Fibroblast of mammary gland (primary cell): ENCODE data around the gene MYH15.

Source experiments
- DNase-seq: peaks from one replicate; pipeline ENCODE4 v3.0.0-alpha.2; 2010; ENCODE audit warnings: low read depth
- H3K4me3 ChIP-seq: 2 replicates; pipeline ENCODE4 v1.5.1; 2011; ENCODE audit warnings: low read depth, mild to moderate bottlenecking, low read length, moderate library complexity; ENCODE audit not compliant: control insufficient read depth
- TF ChIP-seq, protein P1 (sequence below): conservative IDR thresholded peaks from 2 replicates; pipeline ENCODE4 v1.5.1; 2011; ENCODE audit warnings: low read depth, low read length, inconsistent platforms; ENCODE audit not compliant: control insufficient read depth, insufficient read depth

The MYH15 gene

DNA sequence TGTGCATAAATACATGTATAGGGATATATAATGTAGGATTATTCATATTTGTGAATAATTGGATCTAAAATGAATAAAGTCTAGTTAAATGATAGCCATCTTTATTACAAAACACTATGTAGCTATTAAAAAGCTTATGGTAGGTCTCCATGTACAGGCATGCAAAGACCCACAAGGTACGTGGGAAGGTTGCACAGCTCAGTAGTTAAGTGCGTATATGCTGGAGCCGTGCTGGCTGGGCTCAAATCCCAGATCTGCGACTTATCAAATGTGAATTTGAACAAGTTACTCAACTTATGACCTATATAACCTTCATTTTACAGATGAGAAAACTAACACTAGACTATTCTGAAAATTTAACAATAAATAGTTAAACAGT is 100.6 kb downstream of the MYH15 start:
- no peak overlapping the region for H3K4me3 ChIP-seq
- TF ChIP-seq, protein P1, sequence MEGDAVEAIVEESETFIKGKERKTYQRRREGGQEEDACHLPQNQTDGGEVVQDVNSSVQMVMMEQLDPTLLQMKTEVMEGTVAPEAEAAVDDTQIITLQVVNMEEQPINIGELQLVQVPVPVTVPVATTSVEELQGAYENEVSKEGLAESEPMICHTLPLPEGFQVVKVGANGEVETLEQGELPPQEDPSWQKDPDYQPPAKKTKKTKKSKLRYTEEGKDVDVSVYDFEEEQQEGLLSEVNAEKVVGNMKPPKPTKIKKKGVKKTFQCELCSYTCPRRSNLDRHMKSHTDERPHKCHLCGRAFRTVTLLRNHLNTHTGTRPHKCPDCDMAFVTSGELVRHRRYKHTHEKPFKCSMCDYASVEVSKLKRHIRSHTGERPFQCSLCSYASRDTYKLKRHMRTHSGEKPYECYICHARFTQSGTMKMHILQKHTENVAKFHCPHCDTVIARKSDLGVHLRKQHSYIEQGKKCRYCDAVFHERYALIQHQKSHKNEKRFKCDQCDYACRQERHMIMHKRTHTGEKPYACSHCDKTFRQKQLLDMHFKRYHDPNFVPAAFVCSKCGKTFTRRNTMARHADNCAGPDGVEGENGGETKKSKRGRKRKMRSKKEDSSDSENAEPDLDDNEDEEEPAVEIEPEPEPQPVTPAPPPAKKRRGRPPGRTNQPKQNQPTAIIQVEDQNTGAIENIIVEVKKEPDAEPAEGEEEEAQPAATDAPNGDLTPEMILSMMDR, result no peak
- DNase-seq, result no peak

DNA sequence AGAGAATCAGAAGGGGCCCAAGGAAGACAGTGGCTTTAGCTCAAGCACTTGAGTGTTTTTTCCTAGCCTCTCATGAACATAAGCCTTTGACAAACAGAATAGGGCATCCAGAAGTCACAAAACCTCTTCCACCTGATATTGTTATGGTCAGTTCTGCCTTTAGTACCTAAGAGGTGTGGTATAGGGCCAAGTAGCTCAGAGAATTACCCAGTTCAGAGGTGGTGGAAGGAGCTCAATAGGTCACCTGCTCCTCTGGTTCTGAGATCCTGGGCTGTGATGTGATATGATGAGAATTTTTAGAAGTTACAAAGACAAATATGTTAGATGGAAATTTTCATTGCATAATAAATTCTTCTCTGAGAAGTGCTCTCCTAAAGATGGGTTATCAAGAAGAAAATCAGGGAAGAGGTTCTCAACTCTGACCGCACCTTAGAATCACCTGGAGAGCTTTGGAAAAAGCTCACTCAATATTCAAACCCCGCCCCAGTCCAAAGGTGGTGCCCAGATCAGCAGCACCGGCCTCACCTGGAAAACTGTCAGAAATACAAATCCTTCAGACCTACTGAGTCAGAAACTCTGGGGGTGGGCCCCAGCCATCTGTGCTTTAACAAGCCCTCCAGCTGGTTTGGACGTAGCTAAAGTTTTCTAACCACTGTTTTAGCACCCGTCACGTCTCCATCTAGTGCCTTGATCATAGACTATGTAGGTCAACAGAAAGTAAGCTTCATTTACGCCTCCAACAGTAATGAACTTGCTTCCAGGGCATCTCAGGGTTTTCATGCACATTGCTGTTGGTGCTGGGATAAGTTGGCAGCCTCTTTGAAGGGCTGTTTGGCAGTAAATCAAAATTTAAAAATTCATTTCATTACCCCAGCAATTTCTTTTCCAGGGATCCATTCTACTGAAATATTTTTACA is 101.3 kb downstream of the MYH15 start:
- no peak overlapping the region for H3K4me3 ChIP-seq

DNA sequence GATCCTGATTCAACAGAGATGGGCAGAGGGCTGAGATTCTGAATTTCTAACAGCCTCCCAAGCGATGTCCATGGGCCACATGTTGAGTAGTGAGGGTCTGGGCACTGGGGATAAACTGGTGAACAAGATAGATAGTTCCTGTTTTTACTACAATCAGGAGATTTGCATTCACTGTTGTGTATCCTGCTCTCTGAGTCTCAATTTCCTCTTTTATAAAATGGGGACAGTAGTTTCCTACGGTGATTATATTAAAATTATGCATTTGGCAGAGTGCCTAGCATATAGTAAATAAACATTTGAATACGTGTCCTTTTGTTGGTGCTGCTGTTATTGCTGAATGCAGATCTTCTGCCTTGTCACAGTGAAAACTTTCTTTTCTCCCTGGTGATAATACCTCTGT is 102.5 kb downstream of the MYH15 start:
- TF ChIP-seq, protein P1, result no peak
- H3K4me3 ChIP-seq, result no peak overlapping the region
- no peak for DNase-seq

More for the DNA sequence above, 101.3 kb downstream of the MYH15 start:
- TF ChIP-seq, protein P1, result no peak
- no peak for DNase-seq

DNA sequence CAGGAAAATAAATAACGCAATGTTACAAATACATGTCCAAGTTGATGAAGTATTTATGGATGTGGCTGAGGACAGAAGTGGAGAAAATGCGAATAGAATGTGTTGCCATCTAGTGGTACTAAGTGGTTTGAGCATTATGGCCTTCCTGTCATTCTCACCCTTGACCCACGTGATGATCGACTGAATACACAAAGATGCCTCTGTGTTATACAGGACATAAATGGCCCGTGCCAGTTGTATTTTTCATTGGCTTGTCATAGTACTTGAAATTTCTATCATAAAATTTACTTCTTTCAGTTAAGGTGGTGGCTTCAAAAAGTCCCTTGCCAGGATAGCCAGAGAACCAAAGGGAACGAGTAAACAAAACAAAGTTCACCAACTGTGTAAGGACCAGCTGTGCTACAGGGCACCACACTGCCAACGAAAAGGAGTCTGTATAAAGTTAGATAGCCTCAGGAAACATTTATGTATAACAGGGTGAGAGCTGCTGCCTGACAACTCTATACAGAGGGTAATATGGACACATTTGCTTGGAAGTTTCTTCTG is 103.7 kb downstream of the MYH15 start:
- H3K4me3 ChIP-seq, result no peak overlapping the region
- peak; percentile 82 for DNase-seq
- TF ChIP-seq, protein P1, result peak; percentile 93

DNA sequence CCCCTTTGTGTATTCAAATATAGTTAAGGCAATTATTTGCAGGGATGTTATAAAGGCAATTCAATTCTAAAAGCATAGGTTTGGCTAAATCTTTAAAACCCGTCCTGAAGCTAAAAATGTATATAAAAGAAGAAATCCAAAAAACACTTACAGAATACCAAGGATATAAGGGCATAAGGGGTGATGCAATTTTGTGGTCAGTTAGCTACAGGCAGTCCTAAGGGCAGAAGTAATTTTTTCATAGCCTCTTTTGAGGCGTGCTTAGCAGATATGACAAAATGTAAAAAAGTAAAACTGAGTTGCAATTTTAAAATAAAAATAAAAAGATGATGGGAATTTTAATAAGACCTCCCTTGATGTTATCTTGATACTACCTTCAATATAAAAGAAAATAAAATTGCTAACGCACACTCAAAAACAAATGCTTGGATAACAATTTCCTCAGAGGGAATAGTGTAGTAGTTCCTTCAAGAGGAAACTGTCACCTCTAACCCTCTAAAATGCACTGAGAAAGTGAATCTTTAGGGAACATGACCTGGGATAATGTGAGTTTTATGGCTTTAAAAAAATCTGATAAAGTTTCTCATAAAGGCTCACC is 104.2 kb downstream of the MYH15 start:
- peak; percentile 15 for DNase-seq
- TF ChIP-seq, protein P1, result no peak

DNA sequence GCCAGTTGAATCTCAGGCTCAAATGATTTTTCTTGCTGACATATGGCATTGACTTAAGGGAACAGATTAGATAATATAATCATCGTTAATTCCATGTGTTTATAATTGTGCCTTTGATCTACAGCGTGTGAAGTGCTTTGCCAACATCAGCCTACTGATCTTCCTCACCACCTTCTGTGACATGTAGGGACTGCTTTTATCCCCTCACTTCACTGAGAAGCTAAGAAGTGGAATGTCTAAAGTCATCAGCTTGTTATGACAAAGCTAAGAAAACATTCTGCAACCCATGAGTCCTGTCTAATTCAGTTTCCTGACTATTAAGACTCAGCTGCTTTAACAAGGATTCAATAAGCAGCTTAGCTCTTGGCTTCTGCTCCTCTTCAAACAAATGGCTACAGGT is 106.0 kb downstream of the MYH15 start:
- no peak overlapping the region for H3K4me3 ChIP-seq
- peak; percentile 18 for DNase-seq
- TF ChIP-seq, protein P1, result no peak

More for the DNA sequence above, 104.2 kb downstream of the MYH15 start:
- H3K4me3 ChIP-seq, result no peak overlapping the region
